DOHH2 (cell line): ENCODE results near the gene PDGFB.

Experiments
- CTCF ChIP-seq: fragments of 200-600 bp; sonication (generic); IDR thresholded peaks from one replicate; pipeline ENCODE4 v1.5.1; 2014; ENCODE audit warnings: antibody characterized with exemption, mild to moderate bottlenecking, low read depth, low read length; ENCODE audit not compliant: poor library complexity, severe bottlenecking
- EZH2phosphoT487 ChIP-seq: fragments of 200-600 bp; sonication (generic); IDR thresholded peaks from 2 replicates; pipeline ENCODE4 v1.6.1; 2017; ENCODE audit warnings: borderline replicate concordance, mild to moderate bottlenecking, antibody characterized with exemption, low read length, moderate library complexity, mixed read lengths

- TF ChIP-seq EZH2phosphoT487, result no peak
- no peak for TF ChIP-seq CTCF
Measured at GRCh38 chr22:39270280-39270679, 25.5 kb upstream of the PDGFB start.
